ENCODE data around the gene EDIL3.

Gene EDIL3

DNA sequence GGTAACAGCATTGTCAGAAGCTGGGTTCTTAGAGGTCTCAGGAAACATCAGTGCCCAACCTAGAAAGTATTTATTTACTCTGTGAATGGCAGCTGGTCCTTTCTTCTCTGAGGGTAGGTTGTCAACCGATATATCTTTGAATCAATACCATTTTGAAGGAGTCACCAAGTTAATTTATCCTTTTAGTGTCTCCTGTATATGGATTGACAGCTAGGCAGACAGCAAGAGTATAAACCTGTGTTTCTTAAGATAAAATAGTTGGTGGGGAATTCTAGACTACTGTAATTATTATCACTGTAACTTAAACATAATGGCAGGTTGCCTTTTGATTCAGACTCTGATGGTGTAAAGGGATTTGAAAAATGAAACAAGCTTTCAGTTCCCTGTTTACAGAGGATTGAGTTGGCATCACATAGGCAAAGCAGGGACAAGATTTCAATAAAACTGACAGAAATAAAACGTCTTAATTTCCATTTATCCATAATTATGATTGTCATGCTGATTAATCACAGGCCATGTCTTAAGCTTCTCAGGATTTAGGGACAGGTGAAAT, 473.2 kb downstream of the EDIL3 start:
- no peak for DNase-seq (ENCODE audit: low read depth)

DNA sequence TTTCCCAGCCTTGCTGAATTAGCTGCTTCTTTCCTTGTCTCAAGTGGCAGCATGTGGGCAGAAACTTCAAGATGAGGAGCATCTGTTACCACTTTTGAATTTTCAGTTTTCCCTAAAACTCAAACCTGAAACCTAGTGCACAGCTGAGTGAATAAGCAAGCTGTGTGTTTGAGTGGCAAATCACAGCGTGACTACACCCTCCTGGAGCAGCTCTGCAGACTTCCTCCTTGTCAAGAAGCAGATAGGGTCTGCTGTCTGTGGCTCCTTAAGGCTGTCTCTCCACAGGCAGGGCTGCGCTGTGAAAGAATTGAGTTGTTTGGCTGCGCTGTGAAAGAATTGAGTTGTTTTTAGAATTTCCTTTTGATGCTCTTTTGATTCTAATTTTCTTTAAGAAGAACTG, 484.4 kb downstream of the EDIL3 start:
- no peak for DNase-seq (ENCODE audit: low read depth)

DNA sequence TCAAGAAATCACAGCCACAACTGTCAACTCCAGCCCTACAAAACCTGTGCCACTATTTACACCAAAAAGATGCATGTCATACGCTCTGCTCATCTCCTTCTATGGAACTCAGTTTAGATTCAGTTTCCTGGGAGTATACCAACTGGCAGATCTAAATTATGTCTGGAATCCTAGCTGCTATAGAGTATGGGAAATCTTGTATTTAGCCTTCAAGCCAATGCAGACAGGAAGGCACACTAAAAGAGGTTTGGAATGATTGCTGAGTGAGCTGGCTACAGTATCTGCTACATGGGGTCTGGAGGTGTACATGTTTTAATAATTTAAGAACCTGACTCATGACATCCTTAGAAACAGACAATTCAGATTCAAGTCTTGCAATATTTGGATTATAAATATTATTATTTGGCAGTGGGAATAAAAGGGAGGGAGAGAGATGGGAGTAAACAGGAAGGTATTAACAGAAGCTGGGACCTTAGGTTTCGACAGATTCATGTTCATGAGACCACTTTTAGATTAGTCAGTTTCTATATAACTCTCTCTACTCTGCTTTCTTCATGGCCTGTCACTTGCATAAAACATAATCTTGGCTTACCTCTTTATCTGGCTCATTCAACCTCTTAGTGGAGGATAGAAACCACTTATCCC, 485.2 kb downstream of the EDIL3 start:
- no peak for DNase-seq (ENCODE audit: low read depth)

DNA sequence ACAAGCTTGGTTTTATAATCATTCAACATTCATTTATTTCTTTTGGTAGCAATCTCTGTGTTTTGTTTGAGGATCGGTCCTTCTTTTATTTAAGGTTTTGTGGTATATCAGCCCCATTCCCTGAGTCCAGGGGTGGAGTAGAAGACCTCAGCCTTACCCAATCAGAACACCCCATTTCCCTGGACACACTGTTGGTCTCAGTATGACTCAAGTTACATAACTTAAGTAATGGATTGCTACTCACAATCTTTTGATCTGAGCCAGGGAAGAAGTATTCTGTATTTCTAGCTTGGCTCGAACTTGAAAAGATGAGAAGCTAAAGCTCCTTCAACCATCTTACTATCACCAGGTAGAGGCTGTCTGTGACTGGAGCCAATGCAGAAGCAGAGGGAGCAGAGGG, 488.8 kb downstream of the EDIL3 start:
- no peak for DNase-seq (ENCODE audit: low read depth)

DNA sequence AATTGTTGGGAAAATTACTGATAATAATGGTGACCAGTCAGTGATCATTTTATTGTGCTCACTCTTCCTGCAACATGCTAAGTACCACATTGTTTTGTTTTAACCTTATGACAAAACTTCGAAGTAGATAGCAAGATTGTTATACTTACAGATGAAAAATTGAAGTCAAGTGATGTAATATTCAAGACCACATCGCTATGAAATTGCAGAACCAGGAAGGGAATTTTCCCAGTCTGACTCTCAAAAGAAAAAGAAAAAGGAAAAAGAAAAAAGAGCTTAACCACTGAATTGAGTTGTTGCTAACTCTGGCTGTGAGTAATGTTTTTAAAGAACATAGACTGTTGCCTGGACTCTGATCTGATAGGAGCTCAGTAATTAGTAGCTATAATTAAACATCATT, 493.4 kb downstream of the EDIL3 start:
- DNase-seq (ENCODE audit: low read depth), result no peak
